Left forelimb (tissue), 1 donor: Measurements from ENCODE around the gene FXYD2.
"Not testable (repeated sequence)": the region's sequence is repeated elsewhere in the genome, so short reads cannot be mapped to it uniquely, and the experiment has no call there.

Source experiments
- DNase-seq: peaks from one replicate; pipeline ENCODE4 v3.0.0-alpha.2; 2018; ENCODE audit warnings: low spot score

FXYD2 gene

GRCh38 chr11:117820516-117820915 lies 4.0 kb downstream of the FXYD2 start:
- no peak for DNase-seq

DNA sequence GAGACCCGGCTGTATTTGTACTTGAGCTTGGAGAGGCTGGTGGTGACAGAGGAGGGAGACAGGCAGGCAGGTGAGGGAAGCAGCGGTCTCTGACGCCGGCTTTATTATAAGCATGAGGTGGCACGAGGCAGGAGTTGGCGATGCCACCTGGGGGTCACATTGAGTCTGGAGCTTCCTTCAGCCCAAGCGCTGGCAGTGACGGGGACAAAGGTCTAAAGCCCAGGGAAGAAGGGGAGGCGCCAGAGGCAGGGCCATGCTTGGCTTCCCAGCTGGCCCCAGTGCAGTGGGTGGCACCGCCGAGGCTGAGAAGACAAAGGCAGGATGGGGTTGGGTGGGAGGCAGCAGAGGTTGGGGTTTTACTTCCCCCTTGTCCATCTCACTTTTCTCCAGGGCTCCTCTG lies 4.5 kb downstream of the FXYD2 start:
- no peak for DNase-seq

- DNase-seq = peak; percentile 86
These were observed 5.2 kb downstream of the FXYD2 start for GRCh38 chr11:117819096-117820040.

DNA sequence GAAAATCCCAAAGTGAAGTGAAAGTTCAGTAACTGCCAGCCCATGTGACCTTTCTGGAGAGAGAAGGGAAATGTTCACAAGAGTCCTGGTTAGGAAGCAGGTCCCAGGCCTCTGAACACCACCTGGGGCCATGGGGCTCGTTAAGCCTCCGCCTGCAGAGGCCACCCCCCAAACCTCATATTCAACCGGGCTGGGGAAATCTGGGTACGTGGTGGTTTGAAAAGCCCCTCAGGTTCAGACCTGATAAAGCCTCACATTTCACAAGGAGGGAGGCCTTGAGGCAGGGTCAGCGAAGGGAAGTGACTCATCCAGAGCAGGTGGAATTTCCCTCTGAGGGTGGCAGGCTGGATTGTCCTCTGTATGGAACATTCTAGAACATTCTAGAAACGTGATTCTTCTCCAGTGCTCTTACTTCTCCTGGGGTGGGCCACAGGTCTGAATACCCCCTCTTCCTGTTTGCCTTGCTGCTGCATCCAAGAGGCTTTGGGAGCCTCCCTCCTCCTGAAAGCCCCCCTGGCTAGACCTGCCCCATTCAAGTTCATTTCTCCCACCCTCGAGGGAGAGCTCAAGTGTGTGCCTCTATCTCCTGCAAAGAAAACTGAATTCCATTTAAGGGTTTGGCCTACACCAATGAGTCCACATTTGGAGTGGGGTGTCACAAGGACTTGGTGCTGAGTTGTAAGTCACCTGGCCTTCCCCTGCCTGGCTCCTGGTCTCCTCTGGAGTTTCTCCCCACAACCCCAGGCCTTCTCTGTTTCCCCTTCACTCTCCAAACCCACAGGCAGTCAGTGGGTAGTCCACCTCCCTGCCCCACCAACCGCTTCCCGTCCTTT lies 6.3 kb downstream of the FXYD2 start:
- no peak for DNase-seq

DNA sequence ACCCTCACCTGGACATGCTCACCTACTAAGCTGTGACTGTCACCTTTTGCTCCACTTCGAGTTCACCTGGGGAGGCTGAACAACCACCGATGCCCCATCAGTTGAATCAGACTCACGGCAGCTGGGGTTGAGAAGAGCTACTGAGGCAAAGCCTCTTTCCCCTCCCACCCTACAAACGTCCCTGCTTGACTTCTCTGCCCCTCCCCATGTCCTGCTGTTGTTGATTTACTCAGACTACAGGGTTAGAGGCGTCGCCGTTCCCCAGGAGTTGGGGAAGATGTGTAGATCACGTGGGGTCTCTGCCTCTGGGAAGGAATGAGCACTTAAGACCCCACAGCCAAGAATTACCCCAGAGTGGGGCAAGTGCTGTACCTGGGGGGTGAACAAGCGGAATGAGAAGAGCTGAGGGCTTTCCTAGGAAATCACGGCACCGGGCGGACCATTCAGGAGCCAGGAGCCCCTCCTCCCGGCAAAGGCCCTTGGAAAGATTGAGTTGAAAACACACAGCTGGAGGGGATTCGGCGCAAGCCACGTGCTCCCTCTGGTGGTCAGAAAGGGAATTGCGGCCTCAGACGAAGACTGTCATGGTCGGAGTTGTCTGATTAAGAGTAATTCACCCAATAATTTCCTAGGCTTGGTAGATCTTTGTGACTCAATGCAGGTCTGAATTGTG lies 7.0 kb downstream of the FXYD2 start:
- peak; percentile 87 for DNase-seq

- DNase-seq = no peak
These were observed 7.6 kb downstream of the FXYD2 start for GRCh38 chr11:117816846-117817367.

DNA sequence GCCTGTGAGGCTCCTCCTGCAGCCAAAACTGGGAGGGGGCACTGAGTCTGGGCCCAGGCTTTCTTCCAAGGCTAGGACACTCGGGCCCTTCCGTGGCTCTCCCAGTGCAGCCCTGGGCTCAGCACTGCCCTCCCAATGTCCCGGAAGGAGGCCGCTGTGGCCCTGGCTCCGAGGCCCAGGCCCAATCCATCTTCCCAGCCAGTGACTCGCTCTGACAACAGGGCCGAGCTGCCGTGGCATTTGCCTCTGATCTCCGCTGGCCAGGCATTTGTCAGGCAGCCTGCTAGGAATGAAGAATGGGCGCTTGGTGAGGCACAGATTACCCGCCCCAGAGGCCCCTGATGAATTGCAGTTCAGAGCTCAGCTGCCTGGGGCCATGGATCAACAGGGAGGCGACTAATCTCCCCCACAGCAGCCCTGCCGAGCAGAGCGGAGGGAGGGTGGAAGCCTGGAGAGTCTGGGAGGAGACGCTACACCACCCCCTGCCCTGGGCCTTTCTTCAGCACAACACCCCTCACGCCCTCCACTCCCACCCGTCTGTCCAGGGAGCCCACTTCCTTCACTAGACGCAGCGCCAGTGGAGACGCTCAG lies 8.3 kb downstream of the FXYD2 start:
- DNase-seq = no peak

GRCh38 chr11:117815262-117815803 lies 9.2 kb downstream of the FXYD2 start:
- no peak for DNase-seq

DNA sequence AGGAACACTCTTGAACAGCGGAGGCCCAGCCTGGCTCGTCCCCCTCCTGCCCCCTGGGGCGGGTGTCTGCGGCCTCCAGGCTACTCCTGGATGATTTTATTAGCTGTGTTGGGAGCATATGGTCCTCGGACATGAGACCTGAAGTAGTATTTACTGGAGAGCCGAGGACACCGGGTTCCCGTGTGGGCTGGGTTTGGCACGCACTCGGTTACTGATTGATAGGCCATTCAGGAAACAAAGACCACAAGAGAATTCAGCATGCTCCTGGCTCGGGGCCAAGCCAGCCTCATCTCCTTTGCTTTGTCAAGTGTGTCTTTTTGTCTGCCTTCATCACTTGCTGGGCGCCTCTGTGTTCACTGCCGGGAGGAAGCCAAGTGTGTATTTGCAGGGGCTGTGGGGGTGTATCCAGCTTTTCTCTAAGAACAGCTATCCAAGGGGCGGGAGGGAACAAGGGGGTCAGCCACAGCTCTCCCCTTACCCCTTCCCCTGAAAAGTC lies 9.7 kb downstream of the FXYD2 start:
- DNase-seq = no peak

- DNase-seq = no peak
These were observed 10.3 kb downstream of the FXYD2 start for GRCh38 chr11:117814204-117814765.

- not testable (repeated sequence) for DNase-seq
These were observed 14.5 kb downstream of the FXYD2 start for GRCh38 chr11:117810056-117810451.

DNA sequence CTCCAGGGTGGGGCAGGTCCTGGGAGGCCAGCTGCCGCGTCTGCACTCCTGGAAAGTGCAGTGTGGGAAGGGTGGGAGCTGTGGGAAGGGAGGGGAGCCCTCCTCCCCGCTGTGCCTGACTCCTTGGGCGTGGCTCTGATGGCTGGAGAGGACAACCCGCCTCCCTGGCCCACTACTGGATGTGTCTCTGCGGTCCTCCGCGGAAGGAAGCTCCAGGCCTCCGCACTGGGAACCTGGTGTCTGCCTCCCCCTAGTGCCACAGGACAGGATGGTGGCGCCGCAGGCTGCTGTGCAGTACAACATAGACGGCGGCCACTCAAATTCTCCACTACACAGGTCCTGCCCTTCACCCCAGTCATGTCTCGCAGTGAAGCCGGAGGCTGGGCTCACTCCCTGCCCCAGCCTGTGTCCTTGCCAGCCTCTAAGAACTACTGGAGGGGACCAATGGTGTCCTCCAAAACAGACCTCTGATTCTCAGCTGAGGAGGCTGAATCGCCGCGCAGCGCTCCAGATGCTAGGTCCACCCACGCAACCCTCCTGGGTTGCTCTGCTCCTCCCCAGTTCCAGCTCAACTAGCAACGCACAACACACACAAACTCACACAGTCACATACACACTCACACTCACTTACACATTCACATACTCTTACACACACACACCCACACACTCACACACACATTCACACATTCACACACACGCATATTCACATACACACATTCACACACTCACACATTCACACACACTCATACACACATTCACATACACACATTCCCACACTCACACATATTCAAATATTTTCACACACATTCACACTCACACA lies 15.1 kb downstream of the FXYD2 start:
- no peak for DNase-seq

DNA sequence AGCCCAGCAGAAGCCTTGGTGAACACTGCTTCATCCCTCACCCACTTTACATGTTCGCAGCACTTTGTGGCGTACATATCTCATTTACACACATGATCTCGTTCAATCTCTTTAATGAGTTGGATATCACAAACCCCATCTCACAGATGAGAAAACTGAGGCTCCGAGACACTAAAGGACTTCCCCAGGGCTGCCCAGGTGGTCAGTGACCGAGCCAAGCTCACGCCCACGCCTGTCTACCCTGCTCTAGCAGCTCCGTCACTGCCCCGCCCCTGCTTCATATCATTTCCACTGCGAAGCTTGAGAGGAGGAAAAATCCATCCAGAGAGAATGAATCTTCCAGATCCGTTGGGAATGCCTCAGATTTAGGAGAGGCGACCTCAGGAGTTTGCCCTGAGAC lies 15.8 kb downstream of the FXYD2 start:
- DNase-seq = no peak

- no peak for DNase-seq
These were observed 16.8 kb downstream of the FXYD2 start for GRCh38 chr11:117807482-117808327.

DNA sequence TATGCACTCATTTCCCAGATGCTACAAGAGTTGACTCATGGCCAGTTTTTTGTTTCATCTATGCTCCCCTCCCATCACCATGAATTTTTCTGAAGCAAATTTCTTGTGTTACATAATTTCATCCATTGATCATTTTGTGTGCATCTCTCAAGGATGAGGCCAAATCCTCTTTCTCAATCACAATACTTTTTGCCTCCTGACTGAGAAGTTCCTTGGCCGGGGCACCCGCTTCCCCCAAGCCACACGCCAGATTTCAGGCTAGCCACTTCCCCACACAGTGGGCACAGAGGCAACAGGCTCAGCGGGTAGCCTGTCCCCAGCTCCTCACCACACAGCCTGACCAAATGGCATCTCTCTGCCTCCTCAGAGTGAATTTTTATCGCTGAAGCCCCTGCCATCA lies 17.7 kb downstream of the FXYD2 start:
- no peak for DNase-seq

GRCh38 chr11:117805045-117805444 lies 19.5 kb downstream of the FXYD2 start:
- DNase-seq = no peak

DNA sequence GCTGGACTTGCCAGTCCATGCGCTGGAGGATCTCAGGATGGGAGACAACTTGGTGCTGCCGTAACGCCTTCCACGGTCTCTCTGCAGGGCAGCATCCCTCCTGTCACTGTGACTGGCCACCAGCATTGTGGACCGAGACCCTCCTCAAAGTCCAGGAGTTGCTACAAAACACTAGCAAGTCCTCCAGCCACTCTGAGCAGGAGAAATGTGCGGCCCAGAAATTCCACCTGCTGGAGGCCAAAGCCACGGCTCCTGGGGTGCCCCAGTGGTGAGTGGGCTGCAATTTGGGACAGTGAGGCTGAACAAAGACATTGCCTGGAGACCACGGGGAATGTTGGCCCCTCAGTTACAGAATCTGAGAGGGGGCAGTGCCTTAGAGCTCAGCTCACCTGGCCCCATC lies 20.6 kb downstream of the FXYD2 start:
- DNase-seq = no peak

DNA sequence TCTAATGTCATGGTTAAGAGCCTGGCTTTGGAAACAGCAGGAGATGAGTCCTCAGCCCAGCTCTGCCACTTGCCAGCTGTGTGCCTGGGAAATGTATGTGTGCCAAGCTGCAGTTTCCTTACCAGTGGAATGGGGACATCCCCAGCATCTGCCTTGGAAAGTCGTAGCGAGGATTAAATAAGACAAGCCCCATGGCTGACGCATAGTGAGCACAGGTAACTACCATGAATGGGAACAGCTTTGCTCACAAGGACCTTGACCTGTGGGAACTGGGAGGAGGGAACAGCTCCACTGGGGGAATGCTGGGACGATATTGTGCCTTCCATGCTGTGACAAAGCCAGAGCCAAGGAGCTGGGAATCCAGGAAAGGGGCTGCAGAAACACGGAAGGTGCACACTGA lies 24.9 kb downstream of the FXYD2 start:
- DNase-seq = no peak

DNA sequence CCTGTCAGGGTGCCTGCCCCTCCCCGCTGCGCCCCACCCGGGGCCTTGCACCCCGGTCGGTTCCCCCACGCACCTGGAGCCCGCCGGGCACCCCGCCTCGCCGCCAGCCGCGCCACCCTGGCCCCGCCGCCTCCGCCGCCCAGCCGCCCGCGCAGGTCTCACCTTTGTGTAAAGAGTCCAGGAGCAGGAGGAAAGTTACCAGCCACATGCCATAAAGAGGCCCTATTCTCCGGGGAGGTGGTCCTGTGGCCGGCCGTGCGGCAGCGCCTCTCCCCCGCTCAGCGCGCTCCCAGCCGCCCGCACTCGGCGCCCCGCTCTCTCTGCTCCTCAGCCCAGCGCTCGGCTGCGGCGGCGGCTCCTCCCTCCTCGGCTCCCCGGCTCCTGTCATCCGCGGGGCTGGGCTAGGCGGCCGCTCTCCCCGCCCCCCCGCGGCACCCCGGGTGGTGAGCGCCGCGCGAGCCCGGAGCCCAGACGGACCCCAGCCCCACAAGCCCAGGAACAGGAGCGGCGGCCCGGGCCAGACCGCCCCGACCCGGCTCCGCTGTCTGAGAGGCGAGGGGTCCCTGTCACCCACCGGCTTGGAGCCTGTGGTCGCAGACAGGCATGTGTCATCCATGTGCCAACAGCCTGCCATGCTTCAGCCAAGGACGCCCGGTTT lies 27.5 kb downstream of the FXYD2 start, which contains the start of gene DSCAML1:
Gene DSCAML1, minus strand, starts transcription at position 345 of the 658 bp plus-strand sequence. Its CDS starts 137 bp downstream, at position 208.
- DNase-seq = no peak
